Myocyte (in vitro differentiated cells): ENCODE measurements around the gene TPCN2. TPM values are rescaled to one million over a fixed set of nuclear protein-coding genes. Genes with fewer than 3 reads are reported as not detected.

ENCODE experiments used
- DNase-seq: peaks from one replicate; pipeline ENCODE4 v3.0.0-alpha.2; 2012; ENCODE audit warnings: low read depth
- total RNA-seq: library from RNA; depleted of rRNA; stranded (reverse); fragments of >200 nt; gene quantifications from 2 replicates; pipeline ENCODE4 v1.2.3, GENCODE V29; 2014

The TPCN2 gene
- total RNA-seq, 1 donor from 2014 or later = 1.8 TPM

GRCh38 chr11:69057236-69057635 lies 8.5 kb downstream of the TPCN2 start:
- DNase-seq = no peak

GRCh38 chr11:69057801-69058200 lies 9.1 kb downstream of the TPCN2 start:
- no peak for DNase-seq

GRCh38 chr11:69058511-69059270 lies 10.0 kb downstream of the TPCN2 start:
- no peak for DNase-seq

- DNase-seq = no peak
Measured at GRCh38 chr11:69059429-69059828, 10.7 kb downstream of the TPCN2 start.

- no peak for DNase-seq
Measured at GRCh38 chr11:69059985-69060384, 11.3 kb downstream of the TPCN2 start.

DNA sequence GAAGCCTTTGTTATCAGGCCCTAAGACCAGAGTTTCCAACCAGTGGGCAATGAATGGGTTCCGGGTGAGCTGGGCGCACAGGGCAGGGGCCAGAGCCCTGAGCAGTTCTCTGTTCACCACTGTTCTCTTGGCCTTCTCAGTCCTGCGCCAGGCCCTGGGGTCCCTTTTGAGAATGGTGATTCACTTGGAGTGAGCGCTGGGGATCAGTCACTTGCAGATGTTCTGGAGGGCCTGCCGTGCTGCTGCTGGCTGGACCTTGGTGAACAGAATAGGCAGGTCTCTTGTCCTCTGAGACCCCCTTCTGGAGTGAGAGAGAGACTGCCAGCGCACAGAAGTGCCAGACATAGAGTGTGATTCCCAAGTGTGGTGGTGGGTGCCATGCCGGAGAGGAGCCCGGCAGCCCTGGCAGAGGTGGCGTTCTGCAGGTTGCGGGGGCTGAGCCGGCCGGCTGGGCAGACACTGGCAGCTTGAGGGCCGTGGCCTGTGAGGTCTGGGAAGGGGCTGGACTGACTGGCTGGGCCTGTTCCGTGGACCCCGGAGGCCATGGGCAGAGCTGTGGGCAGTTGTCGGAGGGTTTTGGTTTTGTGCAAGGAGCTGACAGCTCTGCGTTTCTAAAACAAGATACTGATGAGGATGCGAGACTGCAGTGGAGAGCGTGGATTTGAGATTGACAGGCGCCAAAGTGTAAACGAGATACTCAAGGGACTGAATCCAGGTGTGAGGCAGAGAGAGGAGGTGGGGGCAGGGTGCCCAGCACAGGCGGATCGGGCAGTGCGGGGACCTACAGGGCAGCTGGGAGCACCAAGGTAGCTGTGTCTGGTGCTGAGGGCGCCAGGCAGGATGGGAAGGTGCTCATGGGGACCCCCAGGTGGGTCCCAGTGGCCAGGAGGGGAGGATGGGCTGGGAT lies 12.3 kb downstream of the TPCN2 start:
- DNase-seq = no peak

GRCh38 chr11:69061713-69062053 lies 13.0 kb downstream of the TPCN2 start:
- DNase-seq = no peak

DNA sequence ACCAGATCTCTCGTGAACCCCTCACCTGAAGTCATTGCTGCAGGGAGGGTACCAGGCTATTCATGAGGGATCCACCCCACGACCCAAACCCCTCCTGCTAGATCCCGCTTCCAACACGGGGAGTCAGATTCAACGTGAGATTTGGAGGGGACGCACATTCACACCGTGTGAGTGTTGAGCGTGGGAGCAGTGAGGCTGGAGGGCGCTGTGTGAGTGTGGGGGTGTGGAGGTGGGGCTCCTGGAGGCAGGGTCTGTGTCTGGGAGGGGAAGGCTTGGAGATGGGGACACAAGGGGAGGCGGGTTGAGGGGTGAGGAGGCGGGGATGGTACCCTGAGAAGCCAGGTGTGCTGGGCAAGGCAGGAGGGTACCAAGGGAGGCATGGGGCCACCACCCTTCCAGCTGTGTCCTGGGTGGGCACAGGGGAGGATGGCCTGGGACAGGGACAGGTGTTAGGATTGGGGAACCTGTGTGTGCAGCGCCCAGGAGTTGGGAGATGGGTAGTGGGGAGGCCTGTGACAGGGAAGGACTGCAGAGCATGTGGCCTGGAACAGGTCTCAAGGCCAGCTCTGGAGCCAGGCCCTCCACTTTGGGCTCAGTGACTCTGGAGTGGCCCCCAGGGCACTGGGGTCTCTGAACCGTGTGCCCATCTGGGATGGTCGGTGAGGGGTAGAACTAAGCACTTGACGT lies 13.6 kb downstream of the TPCN2 start:
- DNase-seq = no peak

GRCh38 chr11:69062873-69063651 lies 14.3 kb downstream of the TPCN2 start:
- DNase-seq = no peak

GRCh38 chr11:69063652-69064260 lies 15.0 kb downstream of the TPCN2 start:
- DNase-seq = no peak

- no peak for DNase-seq
Measured at GRCh38 chr11:69064394-69064957, 15.7 kb downstream of the TPCN2 start.

GRCh38 chr11:69065147-69065710 lies 16.5 kb downstream of the TPCN2 start:
- DNase-seq = no peak

DNA sequence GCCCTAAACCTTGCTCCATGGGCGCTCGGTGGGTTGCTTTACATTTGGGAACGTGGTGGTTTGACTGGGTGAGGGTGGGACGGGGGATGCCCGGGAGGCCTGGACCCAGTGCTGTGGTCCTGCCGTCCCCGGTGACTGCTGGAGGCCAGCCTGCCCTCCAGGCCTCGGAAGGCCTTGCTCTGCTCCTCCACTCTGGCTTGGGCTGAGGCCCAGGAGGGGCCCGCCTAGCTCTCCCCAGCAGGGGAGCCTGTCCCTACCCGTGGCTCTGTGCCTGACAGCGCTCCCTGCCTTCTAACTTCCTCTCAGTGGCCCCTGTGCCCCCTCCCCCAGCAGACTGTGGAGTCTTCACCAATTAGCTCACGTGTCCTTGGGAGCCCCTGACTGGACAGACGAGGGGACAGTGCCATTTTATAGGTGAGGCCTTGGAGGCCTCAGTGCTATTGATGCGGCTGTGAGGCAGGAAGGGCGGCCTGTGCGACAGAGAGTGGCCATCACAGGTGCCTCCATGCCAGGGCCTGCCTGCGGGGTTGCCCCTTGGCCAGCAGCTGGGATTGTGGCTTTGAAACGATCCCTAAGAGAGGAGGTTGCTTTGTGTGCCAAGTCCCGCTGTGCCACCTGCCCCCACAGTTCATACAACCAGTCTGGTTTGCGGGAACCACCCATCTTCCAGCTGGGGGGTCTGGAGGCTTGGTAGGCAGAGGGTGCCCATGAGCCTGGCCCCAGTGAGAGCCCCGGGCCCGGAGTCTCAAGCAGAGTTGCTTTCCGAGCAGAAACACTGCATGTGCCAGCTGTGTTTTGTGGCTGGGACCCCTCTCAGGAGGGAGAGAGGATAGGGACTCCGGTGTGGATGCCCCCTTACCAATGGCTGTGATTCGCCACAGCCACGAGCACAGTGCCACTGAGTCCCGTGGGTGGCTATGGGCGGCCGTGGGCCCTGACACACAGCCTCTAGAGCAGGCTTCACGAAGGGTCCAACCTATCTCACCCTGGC lies 17.7 kb downstream of the TPCN2 start:
- peak; percentile 57 for DNase-seq

GRCh38 chr11:69067200-69067599 lies 18.5 kb downstream of the TPCN2 start:
- no peak for DNase-seq

DNA sequence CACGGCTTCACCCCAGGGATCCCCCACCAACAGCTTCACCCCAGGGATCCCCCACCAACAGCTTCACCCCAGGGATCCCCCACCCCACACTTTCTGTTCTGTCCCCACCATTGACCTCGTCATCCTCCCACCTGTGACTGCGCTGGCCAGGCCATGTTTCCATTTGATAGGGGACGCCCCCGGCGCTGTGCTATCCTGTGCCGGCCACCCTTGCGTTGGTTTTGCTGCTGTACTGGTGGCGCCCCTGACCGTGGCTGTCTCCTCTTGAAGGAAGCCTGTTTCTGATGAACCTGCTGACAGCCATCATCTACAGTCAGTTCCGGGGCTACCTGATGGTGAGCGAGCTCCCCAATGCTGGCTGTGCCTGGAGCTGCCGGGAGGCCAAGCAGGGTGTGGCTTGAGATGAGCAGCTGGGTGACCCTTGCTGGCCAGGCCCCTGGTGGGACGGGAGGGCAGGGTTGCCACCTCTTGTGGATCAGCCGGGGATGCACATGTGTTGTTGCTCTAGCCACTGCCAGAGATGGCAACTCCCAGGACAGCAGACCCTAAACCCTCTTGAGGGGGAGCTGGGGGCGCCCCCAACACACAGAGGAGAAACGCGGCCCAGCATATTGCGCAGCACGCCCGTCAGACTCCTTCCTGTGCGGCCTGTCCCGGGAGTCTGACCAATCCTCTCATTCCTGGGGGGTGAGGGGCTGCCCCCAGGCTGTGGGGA lies 22.5 kb downstream of the TPCN2 start:
- DNase-seq = no peak

DNA sequence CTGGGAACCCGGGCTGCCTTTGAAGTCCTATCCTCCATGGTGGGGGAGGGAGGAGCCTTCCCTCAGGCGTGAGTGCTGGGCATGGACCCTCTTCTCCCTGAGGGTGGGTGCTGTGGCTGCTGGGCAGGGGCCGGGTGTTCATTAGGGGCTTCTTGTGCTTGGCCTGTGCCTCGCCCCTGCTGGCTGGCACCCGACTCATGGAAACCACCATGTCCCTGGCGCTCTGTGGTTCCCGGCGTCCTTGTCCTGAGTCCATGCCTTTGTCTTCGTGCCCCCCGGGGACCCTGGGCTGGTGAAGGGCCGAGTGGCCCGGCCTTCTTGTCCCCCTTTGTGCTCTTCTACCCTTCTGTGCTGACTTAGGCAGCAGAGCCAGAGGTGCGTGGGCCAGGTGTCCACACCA lies 23.2 kb downstream of the TPCN2 start:
- no peak for DNase-seq

DNA sequence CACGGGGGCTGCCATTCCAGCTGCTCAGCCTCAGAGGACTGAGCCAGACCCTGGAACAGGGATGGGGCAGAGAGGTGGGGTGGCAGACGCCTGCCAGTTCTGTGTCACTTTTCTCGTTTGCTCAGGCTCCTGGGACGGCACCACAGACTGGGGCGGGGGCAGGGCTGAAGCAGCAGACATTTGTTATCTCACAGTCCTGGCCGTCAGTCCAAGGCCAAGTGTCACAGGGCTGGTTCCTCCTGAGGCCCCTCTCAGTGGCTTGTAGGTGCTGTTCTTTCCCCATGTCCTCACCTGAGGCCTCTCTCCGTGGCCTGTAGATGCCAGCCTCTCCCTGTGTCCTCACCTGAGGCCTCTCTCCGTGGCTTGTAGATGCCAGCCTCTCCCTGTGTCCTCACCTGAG lies 24.7 kb downstream of the TPCN2 start:
- no peak for DNase-seq
